Activated CD4-positive, alpha-beta T cell treated with anti-CD3 and anti-CD28 coated beads for 36 hours (primary cell): ENCODE results near the gene PPIG. TPM values are rescaled to one million over a fixed set of nuclear protein-coding genes. Genes with fewer than 3 reads are reported as not detected.
"Not testable (repeated sequence)": the region's sequence is repeated elsewhere in the genome, so short reads cannot be mapped to it uniquely, and the experiment has no call there.

Experiments
- ATAC-seq: fragments of 200-7000 bp; cut with Tn5 transposase; one replicate; pipeline ENCODE4 v1.10.0; 2021; ENCODE audit warnings: mild to moderate bottlenecking, moderate library complexity
- CTCF ChIA-PET: fragments of 350-600 bp; sonication (Branson Sonifier 250); formaldehyde crosslinking; loops from one replicate; lab custom pipeline; 2021; ENCODE audit warnings: antibody characterized with exemption; lab: Charles Lee
- POLR2A ChIA-PET: fragments of 350-600 bp; sonication (Branson Sonifier 250); formaldehyde crosslinking; loops from one replicate; lab custom pipeline; 2021; ENCODE audit warnings: antibody characterized with exemption, inconsistent platforms; lab: Charles Lee
- DNase-seq: peaks from one replicate; pipeline ENCODE4 v3.0.0-alpha.2; 2020
- H3K27ac Mint-ChIP-seq: one replicate; pipeline ENCODE4 v1.8.0; 2021; ENCODE audit warnings: mixed read lengths
- H3K27me3 Mint-ChIP-seq: one replicate; pipeline ENCODE4 v1.8.0; 2021; ENCODE audit warnings: mixed read lengths
- H3K36me3 Mint-ChIP-seq: one replicate; pipeline ENCODE4 v1.8.0; 2021; ENCODE audit warnings: low read depth, mixed read lengths
- H3K4me1 Mint-ChIP-seq: one replicate; pipeline ENCODE4 v1.8.0; 2021; ENCODE audit warnings: mixed read lengths
- H3K4me3 Mint-ChIP-seq: one replicate; pipeline ENCODE4 v1.8.0; 2021; ENCODE audit warnings: mild to moderate bottlenecking, moderate library complexity, mixed read lengths
- H3K9me3 Mint-ChIP-seq: one replicate; pipeline ENCODE4 v1.8.0; 2021; ENCODE audit warnings: low read depth, mixed read lengths
- intact Hi-C, 2 experiments: fragments of 100-400 bp; cut with DNase I in 1 of 2; cut with micrococcal nuclease in 1 of 2; formaldehyde crosslinking; loops; one replicate each; pipeline versions ENCODE4 v1.14.2 to v1.15.1; 2022 to 2024; cut with DNase I, micrococcal nuclease
- total RNA-seq, 2 experiments: library from RNA; stranded (reverse); gene quantifications; one replicate each; pipeline ENCODE4 v1.2.3, GENCODE V29; 2021

PPIG gene
- total RNA-seq, 2 experiments from 2014 or later = 57.6 to 58.6 TPM

- Mint-ChIP-seq H3K4me1 (peaks cover 20% of the 10 kb centered on the region), H3K27ac (no peak overlapping the region), H3K9me3 (no peaks in the 10 kb centered on the region), H3K36me3 (peaks cover 18% of the 10 kb centered on the region), H3K27me3 (no peaks in the 10 kb centered on the region), H3K4me3 (no peak overlapping the region)
- DNase-seq (no peak), ATAC-seq (no peak)
- ChIA-PET POLR2A (interaction anchor here (0.6 kb wide), 1 partner anchor 13 kb away, joined by 4 read pairs; no protein-coding TSS in a partner anchor), CTCF (interaction anchor here (0.6 to 2.8 kb wide), 2 partner anchors 14 to 41 kb away, joined by 3 to 18 read pairs; partner anchors contain the start of gene PPIG)
- intact Hi-C loops = loop anchor here in 1 of 2 experiments (5.0 kb wide), 1 partner anchor 251 kb away; the partner anchor contains the start of gene METTL5
These were observed 12.6 kb upstream of the PPIG start for GRCh38 chr2:169571571-169571970.

GRCh38 chr2:169572189-169572588, 12.0 kb upstream of the PPIG start:
- intact Hi-C loops = loop anchor here in 1 of 2 experiments (5.0 kb wide), 1 partner anchor 250 kb away; the partner anchor contains the start of gene METTL5
- DNase-seq (no peak), ATAC-seq (no peak)
- no peak overlapping the region for H3K4me3 Mint-ChIP-seq
- H3K9me3 Mint-ChIP-seq = no peaks in the 10 kb centered on the region
- POLR2A ChIA-PET = no interaction called here
- CTCF ChIA-PET = interaction anchor here (0.6 to 2.8 kb wide), 2 partner anchors 13 to 40 kb away, joined by 3 to 18 read pairs; partner anchors contain the start of gene PPIG
- peaks cover 17% of the 10 kb centered on the region for H3K36me3 Mint-ChIP-seq
- H3K27ac Mint-ChIP-seq = no peak overlapping the region
- H3K4me1 Mint-ChIP-seq = peaks cover 20% of the 10 kb centered on the region
- no peaks in the 10 kb centered on the region for H3K27me3 Mint-ChIP-seq

GRCh38 chr2:169572821-169573159, 11.4 kb upstream of the PPIG start:
- Mint-ChIP-seq H3K9me3 (no peaks in the 10 kb centered on the region), H3K27ac (peak overlapping the region; percentile 92), H3K4me3 (peak overlapping the region; percentile 97), H3K27me3 (no peaks in the 10 kb centered on the region), H3K4me1 (peaks cover 20% of the 10 kb centered on the region), H3K36me3 (peaks cover 16% of the 10 kb centered on the region)
- ChIA-PET CTCF (interaction anchor here (0.9 to 2.8 kb wide), 4 partner anchors 10 to 43 kb away, joined by 3 to 18 read pairs (median 4); partner anchors contain the start of gene PPIG), POLR2A (interaction anchor here (1.9 kb wide), 1 partner anchor 12 kb away, joined by 18 read pairs; the partner anchor contains the start of gene PPIG)
- ATAC-seq = no peak
- intact Hi-C loops = loop anchor here (1.0 to 5.0 kb wide), 6 partner anchors 12 to 255 kb away; partner anchors contain the start of genes CFAP210 (in 2 of the 2), PHOSPHO2 (in 2 of the 2), PPIG (in 2 of the 2) and BBS5 (in 1 of the 2)
- no peak for DNase-seq

- no peaks in the 10 kb centered on the region for H3K9me3 Mint-ChIP-seq
- CTCF ChIA-PET = interaction anchor here (0.6 to 2.8 kb wide), 7 partner anchors 9 to 354 kb away, joined by 3 to 18 read pairs (median 3); partner anchors contain the start of gene PPIG
- peak within 1 kb of the TSS; percentile 97 for H3K4me3 Mint-ChIP-seq
- ATAC-seq (peak; percentile 100), DNase-seq (peak; percentile 94)
- peak within 1 kb of the TSS; percentile 92 for H3K27ac Mint-ChIP-seq
- POLR2A ChIA-PET = interaction anchor here (0.9 to 1.9 kb wide), 2 partner anchors 11 to 251 kb away, joined by 3 to 18 read pairs; partner anchors contain the start of genes METTL5 and PPIG
- peaks cover 20% of the 10 kb centered on the region for H3K4me1 Mint-ChIP-seq
- H3K36me3 Mint-ChIP-seq = peaks cover 13% of the 10 kb centered on the region
- intact Hi-C loops = loop anchor here (1.0 to 5.0 kb wide), 6 partner anchors 11 to 254 kb away; partner anchors contain the start of genes CFAP210 (in 2 of the 2), PHOSPHO2 (in 2 of the 2), PPIG (in 2 of the 2) and BBS5 (in 1 of the 2)
- no peaks in the 10 kb centered on the region for H3K27me3 Mint-ChIP-seq
These were observed 10.8 kb upstream of the PPIG start, which contains the start of gene FASTKD1 for GRCh38 chr2:169573160-169573973. Gene FASTKD1, minus strand, starts transcription at chr2:169573865. Its CDS starts 1,836 bp downstream, at chr2:169572029.

GRCh38 chr2:169573974-169574299, 10.2 kb upstream of the PPIG start:
- no peaks in the 10 kb centered on the region for H3K9me3 Mint-ChIP-seq
- POLR2A ChIA-PET = interaction anchor here (0.9 to 1.9 kb wide), 2 partner anchors 11 to 251 kb away, joined by 3 to 18 read pairs; partner anchors contain the start of genes METTL5 and PPIG
- H3K27ac Mint-ChIP-seq = peak overlapping the region; percentile 92
- H3K4me1 Mint-ChIP-seq = peaks cover 20% of the 10 kb centered on the region
- ATAC-seq (no peak), DNase-seq (no peak)
- intact Hi-C loops = loop anchor here (1.0 to 5.0 kb wide), 6 partner anchors 10 to 253 kb away; partner anchors contain the start of genes CFAP210 (in 2 of the 2), PHOSPHO2 (in 2 of the 2), PPIG (in 2 of the 2) and BBS5 (in 1 of the 2)
- CTCF ChIA-PET = interaction anchor here (0.6 to 2.8 kb wide), 5 partner anchors 9 to 353 kb away, joined by 3 to 18 read pairs (median 3); partner anchors contain the start of gene PPIG
- H3K27me3 Mint-ChIP-seq = no peaks in the 10 kb centered on the region
- peaks cover 13% of the 10 kb centered on the region for H3K36me3 Mint-ChIP-seq
- H3K4me3 Mint-ChIP-seq = peak overlapping the region; percentile 97

GRCh38 chr2:169574539-169574938, 9.6 kb upstream of the PPIG start:
- Mint-ChIP-seq H3K4me1 (peaks cover 20% of the 10 kb centered on the region), H3K36me3 (peaks cover 10% of the 10 kb centered on the region), H3K4me3 (peak overlapping the region; percentile 40)
- POLR2A ChIA-PET, ATAC-seq, DNase-seq, CTCF ChIA-PET, H3K27ac Mint-ChIP-seq, H3K27me3 Mint-ChIP-seq, H3K9me3 Mint-ChIP-seq: not testable (repeated sequence)
- intact Hi-C loops = loop anchor here in 1 of 2 experiments (5.0 kb wide), 1 partner anchor 248 kb away; the partner anchor contains the start of gene METTL5

- H3K27me3 Mint-ChIP-seq, intact Hi-C loops, DNase-seq, H3K9me3 Mint-ChIP-seq, POLR2A ChIA-PET, H3K27ac Mint-ChIP-seq, H3K4me3 Mint-ChIP-seq, ATAC-seq, H3K36me3 Mint-ChIP-seq, CTCF ChIA-PET: not testable (repeated sequence)
- peaks cover 15% of the 10 kb centered on the region for H3K4me1 Mint-ChIP-seq
These were observed 8.9 kb upstream of the PPIG start for GRCh38 chr2:169575264-169575663.

GRCh38 chr2:169579044-169579443, 5.1 kb upstream of the PPIG start:
- H3K4me1 Mint-ChIP-seq = peaks cover 3% of the 10 kb centered on the region
- H3K4me3 Mint-ChIP-seq = no peak overlapping the region
- H3K27ac Mint-ChIP-seq = no peak overlapping the region
- ATAC-seq (no peak), DNase-seq (no peak)
- peaks cover 6% of the 10 kb centered on the region for H3K9me3 Mint-ChIP-seq
- H3K36me3 Mint-ChIP-seq = peaks cover 3% of the 10 kb centered on the region
- CTCF ChIA-PET = interaction anchor here (0.6 kb wide), 1 partner anchor 225 kb away, joined by 3 read pairs; no protein-coding TSS in a partner anchor
- intact Hi-C loops = no loop called here
- POLR2A ChIA-PET = interaction anchor here (0.7 kb wide), 1 partner anchor 1831 kb away, joined by 6 read pairs; no protein-coding TSS in a partner anchor
- H3K27me3 Mint-ChIP-seq = no peaks in the 10 kb centered on the region

GRCh38 chr2:169582552-169583266, 1.4 kb upstream of the PPIG start:
- ChIA-PET CTCF (interaction anchor here (0.6 to 1.2 kb wide), 2 partner anchors 9 to 29 kb away, joined by 3 to 5 read pairs; no protein-coding TSS in a partner anchor), POLR2A (interaction anchor here (0.6 kb wide), 1 partner anchor 20 kb away, joined by 5 read pairs; no protein-coding TSS in a partner anchor)
- not testable (repeated sequence) for ATAC-seq, H3K9me3 Mint-ChIP-seq, H3K27ac Mint-ChIP-seq, DNase-seq, H3K27me3 Mint-ChIP-seq, H3K4me3 Mint-ChIP-seq
- intact Hi-C loops = loop anchor here (5.0 kb wide), 2 partner anchors 100 to 220 kb away; partner anchors contain the start of gene LRP2 (in 1 of the 2)
- Mint-ChIP-seq H3K4me1 (peaks cover 26% of the 10 kb centered on the region), H3K36me3 (peaks cover 20% of the 10 kb centered on the region)

- Mint-ChIP-seq H3K36me3 (peaks cover 20% of the 10 kb centered on the region), H3K27me3 (no peaks in the 10 kb centered on the region), H3K27ac (no peak overlapping the region), H3K4me1 (peaks cover 29% of the 10 kb centered on the region), H3K4me3 (peak overlapping the region; percentile 99), H3K9me3 (peaks cover 7% of the 10 kb centered on the region)
- ATAC-seq = no peak
- intact Hi-C loops = loop anchor here (5.0 kb wide), 2 partner anchors 99 to 221 kb away; partner anchors contain the start of gene LRP2 (in 1 of the 2)
- ChIA-PET CTCF (interaction anchor here (0.8 to 3.6 kb wide), 2 partner anchors 11 to 82 kb away, joined by 3 to 18 read pairs; partner anchors contain the start of gene FASTKD1), POLR2A (interaction anchor here (2.6 kb wide), 1 partner anchor 10 kb away, joined by 18 read pairs; the partner anchor contains the start of gene FASTKD1)
- no peak for DNase-seq
These were observed 633 bp upstream of the PPIG start for GRCh38 chr2:169583518-169583917.
